ENCODE measurements around the gene MAD2L1BP.
A peak's percentile ranks its signal among the peaks of the same experiment; 100 is the strongest.

The MAD2L1BP gene

GRCh38 chr6:43667245-43668150, 31.9 kb downstream of the MAD2L1BP start:
- peak; percentile 84 for DNase-seq (ENCODE audit: low spot score)

GRCh38 chr6:43668151-43669028, 32.8 kb downstream of the MAD2L1BP start:
- peak; percentile 77 for DNase-seq (ENCODE audit: low spot score)

DNA sequence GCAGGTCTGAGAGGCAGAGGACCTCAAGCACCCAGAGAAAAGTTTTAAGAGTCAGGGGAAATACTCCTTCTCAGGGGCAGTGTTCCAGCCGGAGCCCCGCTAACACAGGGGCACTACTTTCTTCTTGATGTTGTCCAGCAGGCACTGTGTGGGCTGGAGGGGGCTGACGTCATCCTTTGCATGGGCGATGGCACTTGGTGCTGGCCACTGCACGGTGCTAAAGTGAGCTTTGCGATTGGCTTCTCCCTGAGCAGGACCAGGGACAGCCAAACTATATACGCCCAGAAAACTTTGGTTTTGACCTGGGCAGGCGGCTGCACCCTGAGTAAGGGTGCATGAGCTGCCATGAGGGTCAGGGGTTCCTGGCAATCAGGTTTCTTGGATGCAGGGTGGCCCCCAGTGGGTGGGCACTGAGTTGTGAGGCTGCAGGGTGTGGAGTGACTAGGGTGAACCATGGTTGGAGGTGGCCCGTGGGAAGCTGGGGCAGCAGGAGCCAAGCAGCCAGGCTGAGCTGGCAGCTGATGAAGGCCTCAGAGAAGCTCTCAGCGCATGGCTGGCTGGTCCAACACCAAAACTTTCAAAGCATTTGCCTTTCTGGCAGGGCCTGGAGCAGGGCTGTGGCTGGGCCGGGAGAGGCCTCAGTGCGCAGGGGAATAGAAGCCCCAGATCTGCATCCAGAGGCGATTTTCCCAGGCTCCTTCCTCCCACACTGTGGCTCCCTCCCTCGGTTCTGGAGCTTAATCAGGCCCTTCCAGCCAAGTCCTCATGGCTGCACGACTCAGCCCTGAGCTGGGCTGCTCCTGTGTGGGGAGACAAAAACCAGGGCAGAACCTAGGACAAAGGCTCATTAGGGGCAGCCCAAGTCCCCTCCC, 33.6 kb downstream of the MAD2L1BP start:
- no peak for DNase-seq (ENCODE audit: low spot score)

GRCh38 chr6:43669922-43670622, 34.4 kb downstream of the MAD2L1BP start:
- DNase-seq (ENCODE audit: low spot score): no peak

DNA sequence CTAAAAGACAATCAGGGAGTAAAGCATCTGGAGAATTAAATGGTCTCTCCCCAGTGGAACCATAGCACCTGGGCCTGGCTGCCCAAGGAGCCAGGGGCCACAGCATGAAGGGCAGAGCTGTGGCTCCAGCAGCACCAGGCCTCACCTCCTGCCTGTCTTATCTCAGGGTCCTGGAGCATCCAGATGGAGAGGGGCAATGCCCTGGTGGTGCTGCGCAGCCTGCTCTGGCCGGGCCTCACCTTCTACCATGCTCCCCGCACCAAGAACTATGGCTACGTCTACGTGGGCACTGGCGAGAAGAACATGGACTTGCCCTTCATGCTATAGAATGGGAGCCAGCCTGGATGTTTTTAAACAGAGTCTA, 35.0 kb downstream of the MAD2L1BP start:
- no peak for DNase-seq (ENCODE audit: low spot score)

DNA sequence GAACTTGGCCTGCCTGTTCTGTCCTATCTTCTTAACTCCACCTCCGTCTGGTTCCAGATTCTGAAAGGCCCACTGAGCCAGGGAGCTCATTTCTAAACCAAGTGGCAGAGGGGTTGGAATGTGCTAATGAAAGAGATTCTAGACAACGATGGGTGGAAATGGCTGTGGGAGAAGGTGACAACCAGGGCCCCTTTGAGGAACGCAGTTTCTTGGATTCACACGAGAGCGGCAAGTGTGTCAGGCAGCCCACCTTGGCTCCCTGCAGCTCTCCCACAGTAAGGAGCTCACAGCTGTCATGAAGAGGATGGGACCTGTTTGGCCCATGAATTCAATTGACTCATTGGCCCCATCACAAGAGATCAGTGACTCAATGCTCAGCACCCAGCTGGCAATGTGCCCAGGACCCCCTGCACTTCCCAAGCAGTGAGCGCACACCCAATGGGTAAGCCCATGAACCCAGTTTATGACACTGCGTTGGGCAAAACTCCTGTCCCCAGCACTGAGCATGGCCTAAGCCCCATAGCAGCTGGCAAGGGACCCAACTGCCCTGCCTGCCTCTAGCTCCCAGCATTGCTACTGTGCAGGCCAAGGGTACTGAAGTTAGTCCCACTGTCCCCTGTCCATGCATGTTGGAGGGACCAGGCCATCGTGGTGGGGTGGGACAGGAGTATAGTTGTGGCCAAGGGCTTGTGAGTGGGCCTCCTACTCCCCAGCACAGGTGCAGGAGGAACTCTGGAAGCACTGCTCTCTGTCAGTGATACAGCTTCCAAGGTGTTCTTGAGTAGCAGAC, 35.6 kb downstream of the MAD2L1BP start:
- DNase-seq (ENCODE audit: low spot score): no peak

GRCh38 chr6:43671801-43672690, 36.4 kb downstream of the MAD2L1BP start:
- DNase-seq (ENCODE audit: low spot score): no peak

- DNase-seq (ENCODE audit: low spot score): no peak
Observed at GRCh38 chr6:43673444-43674084, 37.9 kb downstream of the MAD2L1BP start.

DNA sequence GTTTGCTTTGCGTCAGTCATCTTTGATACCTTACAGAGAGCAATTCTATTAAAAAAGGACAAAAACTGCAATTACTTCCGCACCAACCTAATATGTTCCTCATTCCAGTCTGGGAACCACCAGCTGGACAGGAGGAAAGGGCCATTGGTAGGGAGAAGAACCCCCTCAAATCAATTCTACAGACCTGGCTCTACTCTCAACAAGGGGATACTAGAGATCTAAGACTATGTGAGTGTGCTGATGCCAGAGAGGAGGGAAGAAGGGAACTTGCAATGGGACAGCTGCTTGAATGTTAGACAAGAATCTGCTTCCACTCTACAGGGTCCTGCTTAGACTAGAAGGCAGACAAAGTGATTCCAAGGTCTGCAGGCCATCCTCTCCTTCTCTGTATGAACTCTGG, 38.7 kb downstream of the MAD2L1BP start:
- no peak for DNase-seq (ENCODE audit: low spot score)

GRCh38 chr6:43674921-43675320, 39.3 kb downstream of the MAD2L1BP start:
- DNase-seq (ENCODE audit: low spot score): no peak

DNA sequence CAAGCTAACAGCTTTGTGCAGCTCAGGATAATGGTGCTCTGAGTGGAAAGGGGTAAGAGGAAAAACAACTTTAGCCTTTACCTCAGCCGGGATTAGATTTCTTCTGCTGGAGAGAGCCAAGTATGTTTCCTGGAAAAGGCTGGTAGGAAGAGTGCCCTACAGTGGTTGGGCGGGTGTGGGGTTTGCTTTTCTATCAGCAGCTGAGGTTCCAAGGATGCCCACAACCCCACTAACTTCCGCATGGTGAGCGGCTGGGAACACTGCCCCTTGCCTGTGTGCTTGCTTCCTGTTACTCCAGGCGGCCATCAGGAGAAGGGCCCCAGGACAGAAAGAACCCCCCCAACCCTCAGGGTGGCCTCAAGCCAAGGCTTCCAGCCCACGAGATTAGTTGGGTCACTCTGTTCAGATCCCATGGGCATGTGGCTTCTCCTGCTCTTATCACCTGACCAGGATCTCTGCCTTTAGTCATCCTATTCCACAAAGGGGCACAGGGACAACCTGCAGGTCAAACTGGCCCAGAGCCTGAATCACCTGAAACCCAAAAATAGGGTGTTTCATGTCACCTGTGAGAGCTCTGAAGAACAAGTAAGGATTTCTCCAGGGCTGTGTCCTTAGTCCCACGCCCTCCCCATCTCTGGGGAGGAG, 41.4 kb downstream of the MAD2L1BP start:
- no peak for DNase-seq (ENCODE audit: low spot score)

DNA sequence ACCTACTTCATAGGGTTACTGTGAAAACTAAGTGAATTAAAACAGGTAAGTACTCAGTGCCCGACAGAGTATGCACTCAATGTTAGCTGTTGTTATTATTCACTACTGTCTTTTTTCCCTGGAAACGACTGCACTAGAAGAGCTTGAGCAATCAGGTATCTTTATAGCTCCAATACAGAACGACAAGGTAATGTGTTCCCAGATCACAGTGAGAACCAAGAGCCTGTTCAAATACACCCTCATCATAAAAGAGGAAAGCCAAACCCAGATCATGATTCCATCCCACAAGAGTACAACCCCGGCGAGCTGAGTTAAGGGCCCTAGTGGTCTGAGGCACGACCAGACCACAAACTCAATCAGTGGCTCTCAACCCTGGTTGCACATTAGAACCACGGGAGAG, 42.1 kb downstream of the MAD2L1BP start:
- DNase-seq (ENCODE audit: low spot score): no peak

DNA sequence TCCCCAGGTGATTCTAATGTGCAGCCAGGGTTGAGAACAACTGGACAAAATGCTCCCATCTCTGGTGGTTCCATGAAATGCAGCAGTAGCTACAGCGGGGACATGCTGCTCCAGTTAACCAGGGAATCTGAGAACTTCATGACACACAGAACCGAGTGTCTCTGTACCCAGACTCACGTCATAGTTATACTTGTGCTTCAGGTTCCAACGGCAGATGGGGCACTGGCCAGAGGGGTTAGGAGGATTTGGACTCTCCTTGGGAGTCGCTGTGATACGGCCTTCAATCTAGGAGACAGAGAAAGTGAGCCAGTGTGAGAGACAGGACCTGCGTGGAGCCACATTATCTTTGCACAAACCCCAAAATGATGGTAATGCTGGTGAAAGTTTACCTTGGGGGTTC, 42.7 kb downstream of the MAD2L1BP start:
- no peak for DNase-seq (ENCODE audit: low spot score)

GRCh38 chr6:43679057-43679456, 43.4 kb downstream of the MAD2L1BP start:
- DNase-seq (ENCODE audit: low spot score): no peak

DNA sequence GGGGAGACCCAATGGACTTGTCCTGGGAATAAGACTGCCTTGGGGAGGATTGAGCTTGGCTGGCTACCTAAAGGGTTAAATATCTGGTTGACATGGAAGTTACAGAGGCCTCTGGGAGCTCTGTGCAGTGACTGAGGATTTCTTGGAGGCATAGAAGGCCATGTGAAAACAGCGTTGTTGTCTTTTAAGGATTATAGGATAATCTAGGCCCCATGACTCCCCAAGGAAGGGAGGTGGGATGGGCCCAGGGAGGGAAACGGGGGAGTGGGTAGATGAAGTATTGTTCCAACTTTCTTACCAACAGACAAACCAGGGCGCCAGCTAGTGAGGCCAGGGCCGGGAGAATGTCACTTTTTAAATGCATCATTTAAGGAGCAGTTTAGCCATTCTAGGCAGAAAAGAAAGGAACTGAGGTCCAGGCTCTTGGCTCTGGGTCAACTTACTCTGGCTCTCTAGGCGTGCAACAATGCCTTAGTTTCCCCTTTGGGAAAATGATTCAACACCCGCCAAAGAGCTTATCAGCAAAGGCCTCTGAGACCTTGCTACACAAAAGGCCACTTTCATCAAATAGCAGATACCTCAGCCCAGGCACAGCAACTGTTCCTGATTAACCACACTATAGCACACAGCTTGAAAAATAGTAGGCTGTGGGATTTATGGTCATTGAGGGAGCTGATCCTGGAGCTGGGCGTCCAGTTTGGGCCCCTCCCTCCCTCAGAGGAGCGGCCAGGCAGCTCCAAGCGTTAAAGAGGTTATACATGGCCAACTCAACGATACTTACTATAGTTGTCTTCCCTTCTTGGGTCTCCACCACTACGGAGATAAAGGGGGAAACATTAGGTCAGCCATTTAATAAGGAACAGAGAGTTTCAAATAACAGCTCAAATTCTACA, 44.9 kb downstream of the MAD2L1BP start:
- no peak for DNase-seq (ENCODE audit: low spot score)

- no peak for DNase-seq (ENCODE audit: low spot score)
Observed at GRCh38 chr6:43681303-43681702, 45.7 kb downstream of the MAD2L1BP start.

DNA sequence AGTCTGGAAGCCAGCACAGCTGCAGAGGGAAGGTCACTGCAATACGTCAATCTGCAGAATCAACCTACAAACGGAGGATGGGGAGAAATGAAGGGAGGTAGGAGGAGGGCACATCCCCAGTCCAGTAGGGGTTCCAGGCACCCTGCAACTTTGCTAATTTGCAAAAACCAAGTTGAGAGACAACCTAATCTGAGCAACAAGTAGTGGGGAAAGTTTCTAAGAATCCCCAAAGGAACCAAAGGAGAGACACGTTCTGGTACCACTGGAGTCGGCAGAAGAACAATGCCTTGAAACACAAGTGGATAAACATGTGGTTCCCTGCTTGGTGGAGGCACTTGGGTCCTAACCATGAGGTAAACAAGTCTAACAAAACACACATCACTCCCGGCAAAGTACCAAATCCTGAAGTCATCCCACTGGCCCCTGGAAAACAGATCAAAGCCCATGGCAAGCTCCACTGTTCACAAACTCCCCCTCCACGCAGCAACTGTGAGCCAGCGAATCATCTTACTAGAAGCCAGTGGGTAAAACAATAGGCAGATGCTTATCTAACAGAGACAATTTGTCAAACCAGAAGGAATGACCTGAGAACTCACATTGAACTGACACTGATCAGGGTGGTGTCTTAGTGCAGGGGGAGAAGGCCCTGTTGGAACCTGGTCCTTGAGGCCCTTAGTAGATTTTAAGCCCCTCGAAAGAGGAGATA, 47.2 kb downstream of the MAD2L1BP start:
- no peak for DNase-seq (ENCODE audit: low spot score)

Data from NAMALWA (cell line).